ENCODE results near the gene CELSR2. TPM values are rescaled to one million over a fixed set of nuclear protein-coding genes. Genes with fewer than 3 reads are reported as not detected.

Gene CELSR2
- total and polyA plus RNA-seq, 2 of the 8 experiments (the other 6 are each of a cell fraction or from before 2014, with no cell fraction given), result 12.0 to 27.7 TPM

DNA sequence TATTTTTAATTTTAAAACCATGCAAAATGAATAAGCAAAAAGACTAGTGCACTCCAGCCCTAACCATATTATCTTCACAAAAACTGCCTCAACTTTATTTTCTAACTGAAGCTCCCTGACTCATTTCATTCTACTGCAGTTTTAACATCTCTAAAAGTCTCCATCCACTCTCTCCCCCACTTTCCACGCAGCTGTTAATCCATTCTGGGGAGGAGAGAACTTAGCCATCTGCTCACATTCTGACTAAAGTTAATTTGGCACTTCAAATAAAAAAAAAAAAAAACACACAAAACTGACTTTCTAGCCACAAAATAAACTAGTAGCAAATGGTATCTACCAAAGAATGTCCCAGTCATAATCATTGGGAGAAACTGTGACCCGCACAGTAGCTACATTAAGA is 62.9 kb downstream of the CELSR2 start:
- no peak for DNase-seq (ENCODE audit: low read depth in 1 of 2, low spot score in 2 of 2)
- Histone ChIP-seq H2AFZ (ENCODE audit: low read length) (no peak overlapping the region), H4K91ac (replicated peaks; ENCODE audit: insufficient read length, low read length) (no peak overlapping the region), H2BK120ac (replicated peaks; ENCODE audit: low read depth, low read length) (no peak overlapping the region), H3K23me2 (ENCODE audit: low read depth, low read length) (no peaks in the 10 kb centered on the region), H4K5ac (ENCODE audit: insufficient read length, low read depth, low read length) (no peak overlapping the region), H3K14ac (ENCODE audit: insufficient read length) (no peak overlapping the region), H4K20me1 (replicated peaks in 1 of 2; ENCODE audit: control insufficient read depth in 1 of 2, insufficient read depth in 2 of 2, low read length in 2 of 2) (no peaks in the 10 kb centered on the region), H3K9me3 (ENCODE audit: insufficient read depth in 2 of 2, low read depth in 1 of 2, low read length in 1 of 2) (no peaks in the 10 kb centered on the region), H3K56ac (replicated peaks; ENCODE audit: insufficient read length, low read depth, low read length) (no peak overlapping the region), H2BK5ac (ENCODE audit: low read depth, low read length) (no peak overlapping the region), H3K4me3 (ENCODE audit: extremely low read depth in 1 of 4, insufficient read depth in 2 of 4, low read depth in 3 of 4, low read length in 4 of 4) (no peak overlapping the region), H2BK12ac (ENCODE audit: low read depth, low read length) (no peak overlapping the region), H2BK20ac (ENCODE audit: low read length) (no peak overlapping the region), H3K23ac (ENCODE audit: insufficient read length) (no peak overlapping the region), H2AK5ac (ENCODE audit: low read depth, low read length) (no peak overlapping the region), H3K79me1 (ENCODE audit: low read depth, low read length) (no peaks in the 10 kb centered on the region), H3K4me1 (replicated peaks in 1 of 4; ENCODE audit: control insufficient read depth in 3 of 4, insufficient read depth in 4 of 4, low read length in 3 of 4) (peaks cover 0 to 2% (median 1%) of the 10 kb centered on the region in 4 experiments; a peak in 1 of 7 replicates), H3K4me2 (ENCODE audit: insufficient read depth in 1 of 2, low read depth in 2 of 2, low read length in 2 of 2) (no peak overlapping the region), H3K18ac (ENCODE audit: extremely low read depth, low read length) (no peak overlapping the region), H3K79me2 (ENCODE audit: control insufficient read depth in 1 of 2, insufficient read depth in 2 of 2, low read length in 2 of 2) (no peaks in the 10 kb centered on the region), H3K27ac (ENCODE audit: low read depth, low read length) (no peak overlapping the region), H3K36me3 (ENCODE audit: control insufficient read depth in 2 of 4, insufficient read depth in 4 of 4, low read length in 3 of 4) (peaks cover 5 to 46% (median 13%) of the 10 kb centered on the region in 4 experiments; a peak in 7 of 8 replicates), H4K8ac (ENCODE audit: extremely low read depth, insufficient read depth, low read length) (no peak overlapping the region), H3K9ac (replicated peaks in 1 of 4; ENCODE audit: extremely low read depth in 1 of 4, low read depth in 3 of 4, low read length in 3 of 4) (no peak overlapping the region), H3K4ac (replicated peaks; ENCODE audit: insufficient read length, low read depth, low read length) (no peak overlapping the region), H3K27me3 (replicated peaks in 1 of 4; ENCODE audit: control insufficient read depth in 3 of 4, extremely low read depth in 1 of 4, insufficient read depth in 3 of 4, low read length in 3 of 4) (no peaks in the 10 kb centered on the region), H2BK15ac (ENCODE audit: low read length) (no peak overlapping the region)
- no peak for FAIRE-seq
- CTCF ChIA-PET (ENCODE audit: partially characterized antibody), result interaction anchor here (1.1 to 2.7 kb wide), 4 partner anchors 35 to 220 kb away, joined by 3 to 9 read pairs (median 4); partner anchors contain the start of gene SORT1
- WGBS, 2 experiments (ENCODE audit: extremely low coverage in 1 of 2, insufficient coverage in 1 of 2, insufficient read length in 1 of 2, insufficient replicate concordance in 2 of 2, low coverage in 1 of 2, low lambda C conversion rate in 2 of 2, missing lambda C conversion rate in 1 of 2), result 93% methylated on average over 2 of the region's 2 CpGs; no CpG with 5 or more reads in 1 of the 2 experiments
- POLR2A ChIA-PET (ENCODE audit: partially characterized antibody), result no interaction called here
- TF ChIP-seq TAF7 (optimal IDR thresholded peaks at IDR 0.05; ENCODE audit: borderline replicate concordance, low read depth, low read length) (no peak), GABPA (IDR thresholded peaks at IDR 0.05; ENCODE audit: borderline replicate concordance, insufficient read depth, low read length) (no peak), ZNF274 (IDR thresholded peaks at IDR 0.05; ENCODE audit: borderline replicate concordance, extremely low read depth, low read length) (no peak)

Data from H1 (cell line).